Liver (tissue), 9 donors: ENCODE results near the gene EN1. TPM values are rescaled to one million over a fixed set of nuclear protein-coding genes. Genes with fewer than 3 reads are reported as not detected.

Experiments used
- DNase-seq: peaks from one replicate; pipeline ENCODE4 v3.0.0-alpha.2; 2017; ENCODE audit warnings: low spot score
- H3K27ac ChIP-seq, 2 donors: one replicate each; pipeline ENCODE4 v1.7.0; 2013; ENCODE audit warnings: inconsistent platforms in 2 of 2, low read length in 2 of 2, control low read depth in 1 of 2, low read depth in 1 of 2, mild to moderate bottlenecking in 1 of 2
- H3K27me3 ChIP-seq, 4 donors: one replicate each; pipeline versions ENCODE4 v1.6.1 to v1.7.0; 2013; ENCODE audit warnings: low read length in 3 of 4, inconsistent platforms in 1 of 4, mild to moderate bottlenecking in 1 of 4, moderate library complexity in 1 of 4; ENCODE audit not compliant: control insufficient read depth in 4 of 4, insufficient read depth in 4 of 4
- H3K36me3 ChIP-seq, 4 donors: one replicate each; pipeline versions ENCODE4 v1.6.1 to v1.7.0; 2013; ENCODE audit warnings: low read length in 3 of 4, mild to moderate bottlenecking in 3 of 4, low read depth in 1 of 4, moderate library complexity in 1 of 4; ENCODE audit not compliant: control insufficient read depth in 4 of 4, insufficient read depth in 3 of 4
- H3K4me1 ChIP-seq, 4 donors: one replicate each; pipeline versions ENCODE4 v1.6.1 to v1.7.0; 2013; ENCODE audit warnings: low read length in 3 of 4, mild to moderate bottlenecking in 3 of 4, moderate library complexity in 1 of 4; ENCODE audit not compliant: control insufficient read depth in 4 of 4, insufficient read depth in 4 of 4
- H3K4me3 ChIP-seq, 3 donors: one replicate each; pipeline versions ENCODE4 v1.6.1 to v1.7.0; 2013; ENCODE audit warnings: low read length in 3 of 3, control low read depth in 1 of 3, low read depth in 1 of 3, mild to moderate bottlenecking in 1 of 3
- H3K9ac ChIP-seq, 2 donors: one replicate each; pipeline ENCODE4 v1.7.0; 2013; ENCODE audit warnings: low read length in 2 of 2, mild to moderate bottlenecking in 2 of 2, moderate library complexity in 2 of 2, control low read depth in 1 of 2, low read depth in 1 of 2
- H3K9me3 ChIP-seq, 4 donors: one replicate each; pipeline versions ENCODE4 v1.6.1 to v1.7.0; 2013; ENCODE audit warnings: low read length in 3 of 4; ENCODE audit not compliant: control insufficient read depth in 4 of 4
- EGR1 ChIP-seq, 2 donors: IDR thresholded peaks; 2 replicates each; pipeline ENCODE4 v1.6.1; 2016 to 2018; ENCODE audit warnings: antibody characterized with exemption in 2 of 2, low read depth in 2 of 2
- FOXA1 ChIP-seq: IDR thresholded peaks from 2 replicates; pipeline ENCODE4 v1.6.1; 2016; ENCODE audit warnings: antibody characterized with exemption
- FOXA2 ChIP-seq: IDR thresholded peaks from 2 replicates; pipeline ENCODE4 v1.6.1; 2016; ENCODE audit warnings: antibody characterized with exemption
- GABPA ChIP-seq, 2 donors: IDR thresholded peaks in 1 of 2; conservative IDR thresholded peaks in 1 of 2; 2 replicates each; pipeline ENCODE4 v1.6.1; 2016; ENCODE audit warnings: antibody characterized with exemption in 2 of 2, mild to moderate bottlenecking in 1 of 2, moderate library complexity in 1 of 2
- HNF4A ChIP-seq, 2 donors: conservative IDR thresholded peaks; 2 replicates each; pipeline ENCODE4 v1.6.1; 2016; ENCODE audit warnings: antibody characterized with exemption in 2 of 2, mild to moderate bottlenecking in 2 of 2
- HNF4G ChIP-seq: IDR thresholded peaks from 2 replicates; pipeline ENCODE4 v1.6.1; 2016; ENCODE audit warnings: antibody characterized with exemption
- JUND ChIP-seq, 2 donors: IDR thresholded peaks; 2 replicates each; pipeline ENCODE4 v1.6.1; 2016; ENCODE audit warnings: antibody characterized with exemption in 2 of 2
- NR2F2 ChIP-seq: IDR thresholded peaks from 2 replicates; pipeline ENCODE4 v1.6.1; 2016; ENCODE audit warnings: antibody characterized with exemption
- RAD21 ChIP-seq, 2 donors: IDR thresholded peaks; 2 replicates each; pipeline ENCODE4 v1.6.1; 2016; ENCODE audit warnings: antibody characterized with exemption in 2 of 2, mild to moderate bottlenecking in 2 of 2
- RXRA ChIP-seq, 2 donors: IDR thresholded peaks; 2 replicates each; pipeline ENCODE4 v1.6.1; 2017 to 2018; ENCODE audit warnings: antibody characterized with exemption in 2 of 2, mild to moderate bottlenecking in 1 of 2
- SP1 ChIP-seq: IDR thresholded peaks from 2 replicates; pipeline ENCODE4 v1.6.1; 2018; ENCODE audit warnings: antibody characterized with exemption, mild to moderate bottlenecking
- TAF1 ChIP-seq: conservative IDR thresholded peaks from 2 replicates; pipeline ENCODE4 v1.6.1; 2016; ENCODE audit warnings: antibody characterized with exemption, mild to moderate bottlenecking
- YY1 ChIP-seq: IDR thresholded peaks from 2 replicates; pipeline ENCODE4 v1.6.1; 2016; ENCODE audit warnings: antibody characterized with exemption, mild to moderate bottlenecking
- WGBS: extraction: QIAGEN DNeasy Blood & Tissue Kit; methylation state at CpG from one replicate; pipeline ENCODE4 v1.1.7; 2013; 5-methylcytosine and 5-hydroxymethylcytosine counted together
- polyA plus RNA-seq, 2 donors: library from polyadenylated mRNA; stranded (reverse) in 1 of 2; unstranded in 1 of 2; fragments of 200-250 nt in 1 of 2; fragments of >200 nt in 1 of 2; fragmentation: Nextera tagmentation in 1 of 2; extraction: Ambion mirVana in 1 of 2; gene quantifications; one replicate each; pipeline versions ENCODE4 v1.2.1 to v1.2.3, GENCODE V29; 2013 to 2015
- total RNA-seq, 2 donors: library from RNA; depleted of rRNA; stranded (reverse); fragments of >200 nt; gene quantifications; one replicate each; pipeline ENCODE4 v1.2.3, GENCODE V29; 2014
- TF ChIP-seq, protein P1 (sequence below): IDR thresholded peaks from 2 replicates; pipeline ENCODE4 v1.6.1; 2016; ENCODE audit warnings: antibody characterized with exemption
- TF ChIP-seq, protein P2 (sequence below): IDR thresholded peaks from 2 replicates; pipeline ENCODE4 v1.6.1; 2016; ENCODE audit warnings: antibody characterized with exemption, mild to moderate bottlenecking
- TF ChIP-seq, protein P3 (sequence below): IDR thresholded peaks from 2 replicates; pipeline ENCODE4 v1.6.1; 2016; ENCODE audit warnings: antibody characterized with exemption
- TF ChIP-seq, protein P4 (sequence below): IDR thresholded peaks from 2 replicates; pipeline ENCODE4 v1.6.1; 2016; ENCODE audit warnings: antibody characterized with exemption
- TF ChIP-seq, protein P5 (sequence below): fragments of 150-350 bp; IDR thresholded peaks from 2 replicates; pipeline ENCODE4 v1.5.1; 2017; ENCODE audit warnings: improper control_type of control experiment, low read depth, low read length; ENCODE audit not compliant: missing input control
- donor health status: healthy.
- donor health status: healthy.
- donor health status: healthy.
- donor health status: healthy.
- donor health status: healthy.

Gene EN1
- total and polyA plus RNA-seq, 4 donors = not detected

DNA sequence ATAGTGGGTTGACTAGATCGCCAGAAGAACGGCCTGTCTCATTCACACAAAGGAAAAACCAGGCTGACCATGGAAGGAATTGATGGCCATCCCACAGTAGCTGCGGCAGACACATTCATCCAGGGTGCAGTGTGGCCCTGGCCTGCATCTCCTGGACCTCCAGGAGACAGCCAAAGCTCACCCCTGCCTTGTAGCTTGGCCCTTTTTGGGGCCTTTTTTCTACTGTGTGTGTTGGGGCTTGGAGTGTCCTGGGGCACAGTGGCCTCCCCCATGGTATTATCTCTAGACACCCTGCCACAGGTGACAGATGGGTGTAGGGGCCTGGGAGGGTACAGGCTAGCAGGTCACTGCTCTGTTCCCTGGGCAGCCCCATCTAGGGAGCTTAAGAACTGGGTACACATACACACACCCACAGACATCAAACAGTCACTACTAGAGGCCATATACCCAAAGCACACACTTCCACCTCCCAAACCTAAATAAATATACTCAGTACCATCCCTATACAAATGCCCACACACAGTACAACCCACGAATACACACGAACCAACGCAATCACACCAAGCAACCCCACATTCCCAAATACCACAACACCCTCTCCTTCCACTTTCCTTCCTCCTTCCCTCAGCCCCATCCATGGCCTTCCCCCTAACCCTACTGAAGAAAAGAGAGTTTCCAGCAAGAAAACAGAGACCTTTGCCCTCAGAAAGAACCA lies 8.6 kb downstream of the EN1 start (continued):
- TF ChIP-seq, protein P1, sequence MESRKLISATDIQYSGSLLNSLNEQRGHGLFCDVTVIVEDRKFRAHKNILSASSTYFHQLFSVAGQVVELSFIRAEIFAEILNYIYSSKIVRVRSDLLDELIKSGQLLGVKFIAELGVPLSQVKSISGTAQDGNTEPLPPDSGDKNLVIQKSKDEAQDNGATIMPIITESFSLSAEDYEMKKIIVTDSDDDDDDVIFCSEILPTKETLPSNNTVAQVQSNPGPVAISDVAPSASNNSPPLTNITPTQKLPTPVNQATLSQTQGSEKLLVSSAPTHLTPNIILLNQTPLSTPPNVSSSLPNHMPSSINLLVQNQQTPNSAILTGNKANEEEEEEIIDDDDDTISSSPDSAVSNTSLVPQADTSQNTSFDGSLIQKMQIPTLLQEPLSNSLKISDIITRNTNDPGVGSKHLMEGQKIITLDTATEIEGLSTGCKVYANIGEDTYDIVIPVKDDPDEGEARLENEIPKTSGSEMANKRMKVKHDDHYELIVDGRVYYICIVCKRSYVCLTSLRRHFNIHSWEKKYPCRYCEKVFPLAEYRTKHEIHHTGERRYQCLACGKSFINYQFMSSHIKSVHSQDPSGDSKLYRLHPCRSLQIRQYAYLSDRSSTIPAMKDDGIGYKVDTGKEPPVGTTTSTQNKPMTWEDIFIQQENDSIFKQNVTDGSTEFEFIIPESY = no peak

DNA sequence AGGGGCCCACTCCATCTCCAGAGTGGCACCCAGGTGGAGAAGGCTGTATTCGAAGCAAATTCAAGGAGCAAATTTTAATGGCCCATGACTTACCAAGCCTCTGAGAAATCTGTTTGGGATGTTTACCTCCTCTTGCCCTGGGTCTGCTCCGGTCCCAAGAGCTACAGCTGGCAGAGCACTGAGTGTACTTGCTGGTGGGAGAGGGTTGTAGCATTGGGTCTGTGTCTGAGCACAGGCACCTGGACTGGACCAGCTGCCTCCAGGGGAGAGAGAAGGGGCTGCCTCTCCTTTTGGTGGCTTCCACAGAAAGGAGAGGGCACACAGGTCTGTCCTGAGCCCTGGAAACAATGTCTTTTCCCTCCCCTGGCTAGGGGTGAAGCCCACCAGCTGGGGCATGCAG lies 9.8 kb downstream of the EN1 start:
- DNase-seq = no peak

More for the DNA sequence above, 9.8 kb downstream of the EN1 start:
- H3K9ac ChIP-seq = no peak overlapping the region
- TF ChIP-seq JUND (IDR thresholded peaks at IDR 0.05) (no peak), HNF4G (no peak), EGR1 (IDR thresholded peaks at IDR 0.05; ENCODE audit: low read depth in 2 of 2) (no peak), FOXA1 (no peak), RAD21 (IDR thresholded peaks at IDR 0.05) (no peak), TAF1 (no peak), FOXA2 (no peak), GABPA (IDR thresholded peaks at IDR 0.05 in 1 of 2, conservative IDR thresholded peaks at IDR 0.05 in 1 of 2) (no peak), HNF4A (conservative IDR thresholded peaks at IDR 0.05) (no peak), SP1 (no peak), YY1 (no peak), NR2F2 (no peak), RXRA (IDR thresholded peaks at IDR 0.05) (no peak)
- TF ChIP-seq, protein P2, sequence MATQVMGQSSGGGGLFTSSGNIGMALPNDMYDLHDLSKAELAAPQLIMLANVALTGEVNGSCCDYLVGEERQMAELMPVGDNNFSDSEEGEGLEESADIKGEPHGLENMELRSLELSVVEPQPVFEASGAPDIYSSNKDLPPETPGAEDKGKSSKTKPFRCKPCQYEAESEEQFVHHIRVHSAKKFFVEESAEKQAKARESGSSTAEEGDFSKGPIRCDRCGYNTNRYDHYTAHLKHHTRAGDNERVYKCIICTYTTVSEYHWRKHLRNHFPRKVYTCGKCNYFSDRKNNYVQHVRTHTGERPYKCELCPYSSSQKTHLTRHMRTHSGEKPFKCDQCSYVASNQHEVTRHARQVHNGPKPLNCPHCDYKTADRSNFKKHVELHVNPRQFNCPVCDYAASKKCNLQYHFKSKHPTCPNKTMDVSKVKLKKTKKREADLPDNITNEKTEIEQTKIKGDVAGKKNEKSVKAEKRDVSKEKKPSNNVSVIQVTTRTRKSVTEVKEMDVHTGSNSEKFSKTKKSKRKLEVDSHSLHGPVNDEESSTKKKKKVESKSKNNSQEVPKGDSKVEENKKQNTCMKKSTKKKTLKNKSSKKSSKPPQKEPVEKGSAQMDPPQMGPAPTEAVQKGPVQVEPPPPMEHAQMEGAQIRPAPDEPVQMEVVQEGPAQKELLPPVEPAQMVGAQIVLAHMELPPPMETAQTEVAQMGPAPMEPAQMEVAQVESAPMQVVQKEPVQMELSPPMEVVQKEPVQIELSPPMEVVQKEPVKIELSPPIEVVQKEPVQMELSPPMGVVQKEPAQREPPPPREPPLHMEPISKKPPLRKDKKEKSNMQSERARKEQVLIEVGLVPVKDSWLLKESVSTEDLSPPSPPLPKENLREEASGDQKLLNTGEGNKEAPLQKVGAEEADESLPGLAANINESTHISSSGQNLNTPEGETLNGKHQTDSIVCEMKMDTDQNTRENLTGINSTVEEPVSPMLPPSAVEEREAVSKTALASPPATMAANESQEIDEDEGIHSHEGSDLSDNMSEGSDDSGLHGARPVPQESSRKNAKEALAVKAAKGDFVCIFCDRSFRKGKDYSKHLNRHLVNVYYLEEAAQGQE = no peak
- TF ChIP-seq, protein P3, sequence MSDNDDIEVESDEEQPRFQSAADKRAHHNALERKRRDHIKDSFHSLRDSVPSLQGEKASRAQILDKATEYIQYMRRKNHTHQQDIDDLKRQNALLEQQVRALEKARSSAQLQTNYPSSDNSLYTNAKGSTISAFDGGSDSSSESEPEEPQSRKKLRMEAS = no peak
- TF ChIP-seq, protein P4, sequence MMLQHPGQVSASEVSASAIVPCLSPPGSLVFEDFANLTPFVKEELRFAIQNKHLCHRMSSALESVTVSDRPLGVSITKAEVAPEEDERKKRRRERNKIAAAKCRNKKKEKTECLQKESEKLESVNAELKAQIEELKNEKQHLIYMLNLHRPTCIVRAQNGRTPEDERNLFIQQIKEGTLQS = no peak
- TF ChIP-seq, protein P5, sequence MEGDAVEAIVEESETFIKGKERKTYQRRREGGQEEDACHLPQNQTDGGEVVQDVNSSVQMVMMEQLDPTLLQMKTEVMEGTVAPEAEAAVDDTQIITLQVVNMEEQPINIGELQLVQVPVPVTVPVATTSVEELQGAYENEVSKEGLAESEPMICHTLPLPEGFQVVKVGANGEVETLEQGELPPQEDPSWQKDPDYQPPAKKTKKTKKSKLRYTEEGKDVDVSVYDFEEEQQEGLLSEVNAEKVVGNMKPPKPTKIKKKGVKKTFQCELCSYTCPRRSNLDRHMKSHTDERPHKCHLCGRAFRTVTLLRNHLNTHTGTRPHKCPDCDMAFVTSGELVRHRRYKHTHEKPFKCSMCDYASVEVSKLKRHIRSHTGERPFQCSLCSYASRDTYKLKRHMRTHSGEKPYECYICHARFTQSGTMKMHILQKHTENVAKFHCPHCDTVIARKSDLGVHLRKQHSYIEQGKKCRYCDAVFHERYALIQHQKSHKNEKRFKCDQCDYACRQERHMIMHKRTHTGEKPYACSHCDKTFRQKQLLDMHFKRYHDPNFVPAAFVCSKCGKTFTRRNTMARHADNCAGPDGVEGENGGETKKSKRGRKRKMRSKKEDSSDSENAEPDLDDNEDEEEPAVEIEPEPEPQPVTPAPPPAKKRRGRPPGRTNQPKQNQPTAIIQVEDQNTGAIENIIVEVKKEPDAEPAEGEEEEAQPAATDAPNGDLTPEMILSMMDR = no peak
- TF ChIP-seq, protein P1 = no peak
- WGBS = 28% methylated on average over 2 of the region's 2 CpGs
- H3K4me1 ChIP-seq = peaks cover 7 to 25% (median 19%) of the 10 kb centered on the region in 4 donors
- no peaks in the 10 kb centered on the region for H3K36me3 ChIP-seq
- H3K27me3 ChIP-seq = peaks cover 3 to 53% (median 32%) of the 10 kb centered on the region in 4 donors
- no peak overlapping the region for H3K4me3 ChIP-seq
- H3K27ac ChIP-seq = no peak overlapping the region
- H3K9me3 ChIP-seq = no peaks in the 10 kb centered on the region
